ENCODE measurements around the gene DLD. TPM values are rescaled to one million over a fixed set of nuclear protein-coding genes. Genes with fewer than 3 reads are reported as not detected.

DLD gene, protein sequence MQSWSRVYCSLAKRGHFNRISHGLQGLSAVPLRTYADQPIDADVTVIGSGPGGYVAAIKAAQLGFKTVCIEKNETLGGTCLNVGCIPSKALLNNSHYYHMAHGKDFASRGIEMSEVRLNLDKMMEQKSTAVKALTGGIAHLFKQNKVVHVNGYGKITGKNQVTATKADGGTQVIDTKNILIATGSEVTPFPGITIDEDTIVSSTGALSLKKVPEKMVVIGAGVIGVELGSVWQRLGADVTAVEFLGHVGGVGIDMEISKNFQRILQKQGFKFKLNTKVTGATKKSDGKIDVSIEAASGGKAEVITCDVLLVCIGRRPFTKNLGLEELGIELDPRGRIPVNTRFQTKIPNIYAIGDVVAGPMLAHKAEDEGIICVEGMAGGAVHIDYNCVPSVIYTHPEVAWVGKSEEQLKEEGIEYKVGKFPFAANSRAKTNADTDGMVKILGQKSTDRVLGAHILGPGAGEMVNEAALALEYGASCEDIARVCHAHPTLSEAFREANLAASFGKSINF
- total RNA-seq = 54.6 and 91.9 TPM in 2 replicates

GRCh38 chr7:107890962-107891635, at the start of gene DLD:
Gene DLD (plus strand): TSS chr7:107891183. CDS start chr7:107891251, 68 bp downstream.

Other genes starting within 250 kb of the DLD start
- 0.33 and 1.7 TPM in 2 replicates for gene SLC26A4, start 230.4 kb upstream of the DLD start, total RNA-seq
- gene CBLL1, start 147.0 kb upstream of the DLD start, total RNA-seq = 19.2 and 22.4 TPM in 2 replicates
- not detected in 2 replicates for gene SLC26A3, start 88.0 kb upstream of the DLD start, total RNA-seq
- gene LAMB1, start 112.0 kb downstream of the DLD start, total RNA-seq = 478 and 504 TPM in 2 replicates
- under 0.01 and 0.44 TPM in 2 replicates for gene LAMB4, start 239.2 kb downstream of the DLD start, total RNA-seq

Data from smooth muscle cell of trachea (primary cell).